Heart right ventricle (tissue), 16 donors: ENCODE measurements around the gene C9orf78. TPM values are rescaled to one million over a fixed set of nuclear protein-coding genes. Genes with fewer than 3 reads are reported as not detected.

ENCODE experiments used
- ATAC-seq, 8 donors: fragments of 200-7000 bp; cut with Tn5 transposase; one replicate each; pipeline ENCODE4 v1.9.1; 2020; ENCODE audit warnings: mild to moderate bottlenecking in 8 of 8, moderate library complexity in 8 of 8, moderate number of reproducible peaks in 1 of 8
- DNase-seq, 2 donors: peaks; one replicate each; pipeline ENCODE4 v3.0.0-alpha.2; 2020
- H3K27ac ChIP-seq, 10 donors: fragments of 200-600 bp; sonication (generic) in 2 of 10; one replicate each; pipeline versions ENCODE4 v1.5.0 to v1.8.0; 2020 to 2022; ENCODE audit warnings: mild to moderate bottlenecking in 3 of 10
- H3K27me3 ChIP-seq, 7 donors: fragments of 200-600 bp; one replicate each; pipeline ENCODE4 v1.8.0; 2021 to 2022; ENCODE audit warnings: mild to moderate bottlenecking in 2 of 7
- H3K36me3 ChIP-seq, 9 donors: fragments of 200-600 bp; sonication (generic) in 1 of 9; one replicate each; pipeline versions ENCODE4 v1.5.0 to v1.8.0; 2020 to 2022; ENCODE audit warnings: mild to moderate bottlenecking in 2 of 9
- H3K4me1 ChIP-seq, 9 donors: fragments of 200-600 bp; sonication (generic) in 1 of 9; one replicate each; pipeline versions ENCODE4 v1.5.0 to v1.8.0; 2020 to 2022; ENCODE audit warnings: mild to moderate bottlenecking in 4 of 9
- H3K4me3 ChIP-seq, 10 donors: fragments of 200-600 bp; sonication (generic) in 2 of 10; one replicate each; pipeline versions ENCODE4 v1.5.0 to v1.8.0; 2020 to 2022; ENCODE audit warnings: mild to moderate bottlenecking in 7 of 10, moderate library complexity in 2 of 10
- H3K9me3 ChIP-seq, 11 donors: fragments of 200-600 bp in 10 of 11; sonication (generic) in 2 of 11; one replicate each; pipeline versions ENCODE4 v1.5.0 to v1.8.0; 2013 to 2022; ENCODE audit warnings: mild to moderate bottlenecking in 2 of 11, control low read depth in 1 of 11, moderate library complexity in 1 of 11
- CTCF ChIP-seq, 9 donors: fragments of 200-600 bp; sonication (generic) in 2 of 9; IDR thresholded peaks; one replicate each; pipeline versions ENCODE4 v1.5.0 to v1.8.0; 2021 to 2022; ENCODE audit warnings: antibody characterized with exemption in 9 of 9, mild to moderate bottlenecking in 5 of 9, moderate library complexity in 1 of 9
- WGBS, 2 donors: extraction: QIAGEN DNeasy Blood & Tissue Kit; methylation state at CpG; one replicate each; pipeline ENCODE4 v1.1.7; 2013; ENCODE audit warnings: inconsistent platforms in 1 of 2; 5-methylcytosine and 5-hydroxymethylcytosine counted together
- intact Hi-C, 10 donors: fragments of 100-400 bp; cut with DNase I; formaldehyde crosslinking; loops; one replicate each; pipeline versions ENCODE4 v1.11.1 to v1.14.2; 2022
- polyA plus RNA-seq, 2 donors: library from polyadenylated mRNA; stranded (reverse); fragments of 200-250 nt; gene quantifications; one replicate each; pipeline ENCODE4 v1.2.3, GENCODE V29; 2013
- total RNA-seq, 10 donors: library from RNA; stranded (reverse); fragmentation: NEBNext Ultra II Directional in 3 of 10; extraction: Animal tissue kit (Norgen Biotek cat#: 25700) in 3 of 10; gene quantifications; one replicate each; pipeline versions ENCODE4 v1.2.1 to v1.2.4, GENCODE V29; 2021 to 2023
- donor health status: Arrhythmogenic right ventricular cardiomyopathy.
- donor health status: ischemic (EF 13 %, LVEDD 7.1; RV severe dilation, severe dysfunction).
- donor health status: healthy with polysubstance abuse.
- donor health status: DM: no; HTN: yes; CAD: no.
- donor health status: DM: no; HTN: no; CAD: no.
- donor health status: ischemic (EF 25% LVEDD 6.9; RV normal size, moderate dysfunction).
- donor health status: ischemic (EF 25% LVEDD 5.7; RV mildly dilated, moderate dysfunction).
- donor health status: healthy.
- donor health status: DM: yes; HTN: yes; CAD: no.
- donor health status: Ischemic cardiomyopathy.
- donor health status: ischemic (EF 35%, LVEDD 5.7; RV mildly dilated, moderate dysfunction).
- donor health status: nonischemic (EF 11% LVEDD 7.7; RV severe dilation, severe dysfunction).
- donor health status: DM: yes; HTN: yes; CAD: no.
- donor health status: PGD.
- donor health status: ischemic (EF 29% LVEDD 5.4; RV normal size, mild dysfunction).
- donor health status: nonischemic (EF 23%, LVEDD 6.1; RV moderate dilation, normal function).

Gene C9orf78
- total and polyA plus RNA-seq, 12 donors = 25.7 to 66.2 (median 30.7) TPM

- H3K4me1 ChIP-seq = peaks cover 0 to 41% (median 27%) of the 10 kb centered on the region in 9 donors
- peak overlapping the region; percentile 71 to 99 (median 94) for H3K4me3 ChIP-seq
- no peaks in the 10 kb centered on the region for H3K27me3 ChIP-seq
- no peak for TF ChIP-seq CTCF (IDR thresholded peaks at IDR 0.05)
- DNase-seq = no peak
- peaks cover 0 to 33% (median 14%) of the 10 kb centered on the region in 9 donors for H3K36me3 ChIP-seq
- no peaks in the 10 kb centered on the region for H3K9me3 ChIP-seq
- 1% methylated on average over 19 of the region's 19 CpGs for WGBS, 2 donors
- H3K27ac ChIP-seq = peak overlapping the region in 9 of 10 donors; percentile 56 to 94 (median 86)
- ATAC-seq = no peak
- intact Hi-C loops = no loop called here
Measured at GRCh38 chr9:129835860-129836223, 767 bp upstream of the C9orf78 start.

GRCh38 chr9:129834489-129835127 is 467 bp downstream of the C9orf78 start:
- no peak for TF ChIP-seq CTCF (IDR thresholded peaks at IDR 0.05)
- no peaks in the 10 kb centered on the region for H3K9me3 ChIP-seq
- H3K27me3 ChIP-seq = no peaks in the 10 kb centered on the region
- 1 to 2% methylated on average over 32 of the region's 32 CpGs for whole genome bisulfite sequencing, 2 donors
- H3K4me3 ChIP-seq = peak overlapping the region; percentile 71 to 99 (median 94)
- DNase-seq = no peak
- H3K27ac ChIP-seq = peak overlapping the region; percentile 52 to 94 (median 82)
- peaks cover 0 to 41% (median 27%) of the 10 kb centered on the region in 9 donors for H3K4me1 ChIP-seq
- peak; percentile 3 to 38 (median 24) for ATAC-seq
- intact Hi-C loops = no loop called here
- H3K36me3 ChIP-seq = peaks cover 0 to 45% (median 26%) of the 10 kb centered on the region in 9 donors

GRCh38 chr9:129832982-129833381 is 2.1 kb downstream of the C9orf78 start:
- Histone ChIP-seq H3K4me3 (no peak overlapping the region), H3K36me3 (peaks cover 0 to 61% (median 42%) of the 10 kb centered on the region in 9 donors), H3K27ac (no peak overlapping the region), H3K9me3 (no peaks in the 10 kb centered on the region), H3K4me1 (peaks cover 0 to 30% (median 27%) of the 10 kb centered on the region in 9 donors), H3K27me3 (no peaks in the 10 kb centered on the region)
- no peak for ATAC-seq
- TF ChIP-seq CTCF (IDR thresholded peaks at IDR 0.05) = no peak
- 95 to 100% methylated on average over 1 of the region's 1 CpG for WGBS, 2 donors
- DNase-seq = no peak
- intact Hi-C loops = no loop called here

- TF ChIP-seq CTCF (IDR thresholded peaks at IDR 0.05) = no peak
- no peaks in the 10 kb centered on the region for H3K9me3 ChIP-seq
- H3K27me3 ChIP-seq = no peaks in the 10 kb centered on the region
- no peak for ATAC-seq
- H3K4me1 ChIP-seq = peaks cover 0 to 10% (median 7%) of the 10 kb centered on the region in 9 donors
- H3K4me3 ChIP-seq = no peak overlapping the region
- H3K36me3 ChIP-seq = peaks cover 0 to 76% (median 45%) of the 10 kb centered on the region in 9 donors
- 95 to 96% methylated on average over 10 of the region's 10 CpGs for WGBS, 2 donors
- DNase-seq = no peak
- H3K27ac ChIP-seq = no peak overlapping the region
- intact Hi-C loops = no loop called here
Measured at GRCh38 chr9:129828969-129829368, 6.1 kb downstream of the C9orf78 start.
